GM23248 (cell line): ENCODE results near the gene NPTN. TPM values are rescaled to one million over a fixed set of nuclear protein-coding genes. Genes with fewer than 3 reads are reported as not detected.

Source experiments
- DNase-seq: peaks from one replicate; pipeline ENCODE4 v3.0.0-alpha.2; 2015
- H2AFZ ChIP-seq: fragments of 200-600 bp; sonication (generic); 2 replicates; pipeline ENCODE4 v1.6.1; 2016; ENCODE audit warnings: antibody characterized with exemption
- H3F3A ChIP-seq: fragments of 200-600 bp; sonication (generic); 2 replicates; pipeline ENCODE4 v1.6.1; 2016; ENCODE audit warnings: mild to moderate bottlenecking, antibody characterized with exemption, mixed run types; ENCODE audit not compliant: insufficient read depth
- H3K27ac ChIP-seq: fragments of 200-600 bp; sonication (generic); 2 replicates; pipeline ENCODE4 v1.5.1; 2016; ENCODE audit warnings: mild to moderate bottlenecking
- H3K27me3 ChIP-seq: fragments of 200-600 bp; sonication (generic); replicated peaks from 2 replicates; pipeline ENCODE4 v1.6.1; 2016; ENCODE audit warnings: mild to moderate bottlenecking; ENCODE audit not compliant: insufficient read depth
- H3K36me3 ChIP-seq: fragments of 200-600 bp; sonication (generic); 2 replicates; pipeline ENCODE4 v1.6.1; 2016; ENCODE audit warnings: low read depth, mild to moderate bottlenecking
- H3K4me1 ChIP-seq: fragments of 200-600 bp; sonication (generic); 2 replicates; pipeline ENCODE4 v1.6.1; 2016; ENCODE audit warnings: mild to moderate bottlenecking; ENCODE audit not compliant: insufficient read depth
- H3K4me2 ChIP-seq: fragments of 200-600 bp; sonication (generic); one replicate; pipeline ENCODE4 v1.6.1; 2016; ENCODE audit warnings: mild to moderate bottlenecking; ENCODE audit not compliant: unreplicated experiment
- H3K4me3 ChIP-seq: fragments of 200-600 bp; sonication (generic); 2 replicates; pipeline ENCODE4 v1.5.1; 2016; ENCODE audit warnings: mild to moderate bottlenecking
- H3K79me2 ChIP-seq: fragments of 200-600 bp; sonication (generic); 2 replicates; pipeline ENCODE4 v1.6.1; 2016; ENCODE audit warnings: mild to moderate bottlenecking; ENCODE audit not compliant: insufficient read depth
- H3K9ac ChIP-seq: fragments of 200-600 bp; sonication (generic); 2 replicates; pipeline ENCODE4 v1.6.1; 2016; ENCODE audit warnings: mild to moderate bottlenecking
- H3K9me2 ChIP-seq: fragments of 200-600 bp; sonication (generic); 2 replicates; pipeline ENCODE4 v1.6.1; 2016; ENCODE audit warnings: mixed run types, mild to moderate bottlenecking, moderate library complexity; ENCODE audit not compliant: insufficient read depth
- H3K9me3 ChIP-seq: fragments of 200-600 bp; sonication (generic); one replicate; pipeline ENCODE4 v1.6.1; 2017; ENCODE audit warnings: low read depth
- H4K20me1 ChIP-seq: fragments of 200-600 bp; sonication (generic); 2 replicates; pipeline ENCODE4 v1.6.0; 2016; ENCODE audit not compliant: insufficient read depth
- EZH2 ChIP-seq: fragments of 200-600 bp; sonication (generic); IDR thresholded peaks from 2 replicates; pipeline ENCODE4 v1.6.1; 2018; ENCODE audit warnings: antibody characterized with exemption, mild to moderate bottlenecking; ENCODE audit not compliant: insufficient read depth, poor library complexity, severe bottlenecking
- EZH2phosphoT487 ChIP-seq: fragments of 200-600 bp; sonication (generic); IDR thresholded peaks from 2 replicates; pipeline ENCODE4 v1.6.1; 2018; ENCODE audit warnings: antibody characterized with exemption, moderate library complexity, mild to moderate bottlenecking, low read depth; ENCODE audit not compliant: insufficient read depth
- WGBS, 2 experiments: methylation state at CpG; one replicate each; pipeline ENCODE4 v1.1.6; 2015 to 2017; ENCODE audit warnings: low lambda C conversion rate in 2 of 2, low coverage in 1 of 2; ENCODE audit errors: missing lambda C conversion rate in 2 of 2; 5-methylcytosine and 5-hydroxymethylcytosine counted together
- in situ Hi-C: fragments of 300-500 bp; cut with MboI; formaldehyde crosslinking; loops from 2 replicates; pipeline ENCODE4 v1.15.0; 2020
- polyA plus RNA-seq: library from polyadenylated mRNA; unstranded; fragments of >200 nt; fragmentation: Nextera tagmentation; extraction: Ambion mirVana; gene quantifications from 2 replicates; pipeline ENCODE4 v1.2.1, GENCODE V29; 2016
- total RNA-seq: library from RNA; depleted of rRNA; stranded (reverse); fragments of >200 nt; shearing (Covaris generic); gene quantifications from 2 replicates; pipeline ENCODE4 v1.2.3, GENCODE V29; 2014

The NPTN gene
- total and polyA plus RNA-seq, 2 experiments from 2014 or later: 128 to 183 TPM

DNA sequence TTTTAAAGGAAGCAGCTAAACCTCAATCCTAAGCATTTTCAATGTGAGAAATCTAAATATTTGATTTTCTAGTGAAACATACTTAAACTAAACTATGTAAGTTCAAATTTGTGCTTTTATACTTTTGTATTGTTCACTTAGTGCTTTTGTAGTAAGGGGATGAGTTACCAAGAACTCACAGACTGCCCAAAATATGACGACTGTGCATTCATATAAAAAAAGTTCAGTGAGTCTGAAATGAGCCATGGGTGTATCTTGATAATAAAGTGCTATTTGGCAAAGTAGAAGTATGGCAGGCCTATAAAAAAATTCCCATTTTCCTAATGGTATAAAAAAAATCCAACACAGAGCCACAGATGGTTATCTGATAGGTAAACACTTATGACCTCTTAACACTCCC lies 66.2 kb downstream of the NPTN start:
- Histone ChIP-seq H3K4me2 (no peak overlapping the region), H3K27ac (no peak overlapping the region), H4K20me1 (peaks cover 5% of the 10 kb centered on the region), H3K9me3 (no peaks in the 10 kb centered on the region), H3K36me3 (peaks cover 42% of the 10 kb centered on the region), H3F3A (peaks cover 54% of the 10 kb centered on the region), H3K27me3 (no peaks in the 10 kb centered on the region), H3K4me3 (no peak overlapping the region), H3K79me2 (no peaks in the 10 kb centered on the region; the same call in 1 of the 2 replicates), H3K4me1 (peaks cover 13% of the 10 kb centered on the region), H2AFZ (no peak overlapping the region), H3K9ac (no peak overlapping the region), H3K9me2 (no peaks in the 10 kb centered on the region)
- in situ Hi-C loops: no loop called here
- 18 to 27% methylated on average over 1 of the region's 1 CpG for WGBS, 2 experiments
- no peak for TF ChIP-seq EZH2
- DNase-seq: no peak

DNA sequence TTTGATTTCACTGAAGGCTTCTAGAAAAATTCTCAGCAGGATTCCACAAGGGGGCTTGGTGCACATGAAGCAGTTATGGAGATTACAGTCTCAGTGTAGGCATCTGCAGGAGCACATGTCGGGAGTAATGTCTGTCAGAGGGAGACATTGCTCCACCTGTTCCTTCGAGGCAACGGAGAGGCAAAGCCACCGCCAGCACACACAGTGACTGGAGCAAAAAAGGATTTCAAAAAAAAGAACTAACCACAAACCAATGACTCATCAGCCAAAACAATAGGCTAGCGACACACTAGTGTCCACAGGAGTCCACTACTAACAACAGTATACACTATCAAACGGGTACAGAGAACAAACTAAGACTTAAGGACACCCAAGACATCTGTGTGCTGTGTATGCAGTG lies 68.9 kb downstream of the NPTN start:
- DNase-seq: peak; percentile 85
- peaks cover 13% of the 10 kb centered on the region for H3K4me1 ChIP-seq
- no peak overlapping the region for H3K4me3 ChIP-seq
- no peaks in the 10 kb centered on the region for H3K9me2 ChIP-seq
- H3K36me3 ChIP-seq: peaks cover 47% of the 10 kb centered on the region
- no peak overlapping the region for H2AFZ ChIP-seq
- TF ChIP-seq EZH2 (no peak), EZH2phosphoT487 (no peak)
- 28 to 29% methylated on average over 6 of the region's 6 CpGs for WGBS, 2 experiments
- H4K20me1 ChIP-seq: peaks cover 5% of the 10 kb centered on the region
- no peak overlapping the region for H3K27ac ChIP-seq
- in situ Hi-C loops: no loop called here
- no peak overlapping the region for H3K4me2 ChIP-seq
- H3K27me3 ChIP-seq: no peaks in the 10 kb centered on the region
- H3K9ac ChIP-seq: no peak overlapping the region
- no peaks in the 10 kb centered on the region; the same call in 1 of the 2 replicates for H3K79me2 ChIP-seq
- H3F3A ChIP-seq: peaks cover 54% of the 10 kb centered on the region
- H3K9me3 ChIP-seq: no peaks in the 10 kb centered on the region

DNA sequence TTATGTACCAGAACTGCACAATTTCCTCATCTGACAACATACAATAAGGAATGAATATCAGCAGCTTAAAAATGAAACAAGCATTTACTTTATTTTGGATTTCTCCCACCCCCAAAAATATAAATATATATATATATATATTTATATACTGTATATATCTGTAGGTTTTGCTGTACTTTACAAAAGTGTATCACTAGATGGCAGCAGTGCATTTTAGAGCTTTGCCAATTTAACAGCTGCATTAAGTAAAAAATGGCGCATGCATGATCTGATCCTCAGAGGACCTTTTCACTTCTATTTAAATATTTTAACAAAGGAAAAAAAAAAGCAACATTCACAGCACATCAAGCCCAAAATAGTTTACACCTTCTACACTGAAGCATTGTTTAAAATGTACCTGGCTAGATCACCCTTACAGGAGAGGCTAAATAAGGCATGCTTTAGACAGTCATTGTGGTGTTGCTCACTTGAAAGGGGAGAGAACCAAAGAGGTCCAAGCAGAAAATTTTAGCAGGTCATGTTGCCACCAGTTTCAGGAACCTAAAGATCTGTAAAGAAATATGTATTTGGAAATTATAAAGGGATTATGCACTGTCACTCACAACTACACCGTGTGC lies 72.6 kb downstream of the NPTN start:
- peak; percentile 76 for DNase-seq
- no peak overlapping the region for H3K4me3 ChIP-seq
- H3K27me3 ChIP-seq: no peaks in the 10 kb centered on the region
- no peak overlapping the region for H3K27ac ChIP-seq
- H3K4me2 ChIP-seq: no peak overlapping the region
- WGBS, 2 experiments: 60 to 63% methylated on average over 2 of the region's 2 CpGs
- peaks cover 5% of the 10 kb centered on the region for H4K20me1 ChIP-seq
- no peaks in the 10 kb centered on the region for H3K9me3 ChIP-seq
- in situ Hi-C loops: no loop called here
- H3K9me2 ChIP-seq: no peaks in the 10 kb centered on the region
- H3K36me3 ChIP-seq: peaks cover 64% of the 10 kb centered on the region
- no peak overlapping the region for H2AFZ ChIP-seq
- no peak for TF ChIP-seq EZH2phosphoT487
- TF ChIP-seq EZH2: no peak
- no peaks in the 10 kb centered on the region; the same call in 1 of the 2 replicates for H3K79me2 ChIP-seq
- no peak overlapping the region for H3K9ac ChIP-seq
- peaks cover 31% of the 10 kb centered on the region for H3F3A ChIP-seq
- H3K4me1 ChIP-seq: peaks cover 13% of the 10 kb centered on the region

DNA sequence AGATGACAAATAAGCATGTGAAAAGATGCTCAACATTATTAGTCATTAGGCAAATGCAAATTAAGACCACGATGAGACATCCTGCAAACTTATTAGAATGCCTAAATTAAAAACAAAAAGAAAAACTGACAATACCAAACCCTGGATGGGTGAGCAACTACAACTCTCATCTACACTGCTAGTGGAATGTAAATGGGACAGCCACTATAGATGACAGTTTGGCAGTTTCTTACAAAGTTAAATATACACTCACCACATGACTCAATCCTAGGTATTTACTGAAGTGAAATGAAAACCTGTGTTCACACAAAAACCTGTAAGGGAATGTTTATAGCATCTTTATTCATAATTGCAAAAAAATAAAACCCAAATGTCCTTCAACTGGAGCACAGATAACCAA lies 74.7 kb downstream of the NPTN start:
- WGBS, 2 experiments: 43 to 59% methylated on average over 1 of the region's 1 CpG
- Histone ChIP-seq H3K27ac (no peak overlapping the region), H3K79me2 (no peaks in the 10 kb centered on the region; the same call in 1 of the 2 replicates), H2AFZ (no peak overlapping the region), H3K4me1 (no peaks in the 10 kb centered on the region), H3K36me3 (peaks cover 64% of the 10 kb centered on the region), H3K9me3 (no peaks in the 10 kb centered on the region), H3K9ac (no peak overlapping the region), H3F3A (peaks cover 10% of the 10 kb centered on the region), H3K27me3 (no peaks in the 10 kb centered on the region), H4K20me1 (no peaks in the 10 kb centered on the region; the same call in 1 of the 2 replicates), H3K9me2 (no peaks in the 10 kb centered on the region), H3K4me2 (no peak overlapping the region), H3K4me3 (no peak overlapping the region)
- peak; percentile 16 for DNase-seq
- TF ChIP-seq EZH2 (no peak), EZH2phosphoT487 (no peak)
- in situ Hi-C loops: no loop called here

DNA sequence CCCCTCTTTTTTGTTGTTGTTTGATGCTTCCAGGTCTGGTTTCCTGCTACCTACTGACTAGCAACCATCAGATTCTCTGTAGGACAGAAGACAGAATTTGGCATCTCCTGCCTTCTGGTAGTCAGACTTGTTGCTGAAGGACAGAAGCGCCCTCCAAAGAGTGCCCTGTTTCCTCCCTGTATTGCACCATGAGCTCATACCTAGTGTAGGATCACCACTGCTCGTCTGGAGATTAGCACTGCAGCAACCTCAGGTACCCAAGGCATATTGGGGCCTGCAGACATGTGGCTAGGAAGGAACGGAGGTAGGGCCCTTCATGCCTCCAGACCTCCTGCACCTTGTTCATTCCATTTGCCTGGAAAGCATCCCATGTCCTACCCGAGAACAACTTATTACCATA lies 78.1 kb downstream of the NPTN start:
- 96 to 98% methylated on average over 4 of the region's 4 CpGs for WGBS, 2 experiments
- Histone ChIP-seq H3K4me1 (peaks cover 5% of the 10 kb centered on the region; the same call in 1 of the 2 replicates), H3F3A (no peaks in the 10 kb centered on the region; the same call in 1 of the 2 replicates), H4K20me1 (no peaks in the 10 kb centered on the region), H3K4me2 (no peak overlapping the region), H2AFZ (no peak overlapping the region), H3K79me2 (no peaks in the 10 kb centered on the region), H3K36me3 (peaks cover 36% of the 10 kb centered on the region), H3K4me3 (no peak overlapping the region), H3K9me3 (no peaks in the 10 kb centered on the region), H3K9ac (no peak overlapping the region), H3K27me3 (no peaks in the 10 kb centered on the region), H3K27ac (no peak overlapping the region), H3K9me2 (no peaks in the 10 kb centered on the region)
- TF ChIP-seq EZH2 (no peak), EZH2phosphoT487 (no peak)
- in situ Hi-C loops: no loop called here
- DNase-seq: no peak
